NB4 (cell line): Measurements from ENCODE around the gene CHCHD10.

Experiments used
- DNase-seq: peaks from one replicate; pipeline ENCODE4 v3.0.0; 2010; ENCODE audit warnings: low read depth
- H3K4me3 ChIP-seq: one replicate; pipeline ENCODE4 v1.5.1; 2011; ENCODE audit warnings: mild to moderate bottlenecking, low read depth, low read length, moderate library complexity
- MYC ChIP-seq: IDR thresholded peaks from 2 replicates; pipeline ENCODE4 v1.6.1; 2011; ENCODE audit warnings: low read depth, low read length
- POLR2A ChIP-seq: IDR thresholded peaks from 2 replicates; pipeline ENCODE4 v1.6.1; 2011; ENCODE audit warnings: mild to moderate bottlenecking; ENCODE audit not compliant: insufficient read length; ENCODE audit errors: extremely low read depth
- TF ChIP-seq, protein P1 (sequence below): IDR thresholded peaks from 2 replicates; pipeline ENCODE4 v1.6.1; 2011; ENCODE audit warnings: low read depth, low read length
- TF ChIP-seq, protein P2 (sequence below): IDR thresholded peaks from one replicate; pipeline ENCODE4 v1.5.1; 2012; ENCODE audit warnings: low read depth, low read length

The CHCHD10 gene

DNA sequence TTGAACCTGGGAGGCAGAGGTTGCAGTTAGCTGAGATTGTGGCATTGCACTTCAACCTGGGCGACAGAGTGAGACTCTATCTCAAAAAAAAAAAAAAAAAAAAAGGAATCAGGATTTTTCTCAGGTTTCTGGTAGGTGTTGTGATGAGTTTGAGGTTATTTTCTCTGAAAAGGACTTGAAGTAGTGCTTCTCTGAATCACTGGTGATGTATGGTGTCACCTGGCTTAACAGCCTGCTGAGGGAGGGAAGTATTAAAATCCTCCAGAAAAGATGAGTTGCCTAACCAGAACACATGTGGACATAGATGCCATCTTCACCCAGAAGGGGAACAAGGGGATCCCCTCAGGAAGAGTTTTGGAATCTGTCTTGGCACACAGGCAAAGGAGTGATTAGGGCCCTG is 39.1 kb upstream of the CHCHD10 start:
- no peak overlapping the region for H3K4me3 ChIP-seq
- TF ChIP-seq MYC (no peak), POLR2A (no peak)
- TF ChIP-seq, protein P1, sequence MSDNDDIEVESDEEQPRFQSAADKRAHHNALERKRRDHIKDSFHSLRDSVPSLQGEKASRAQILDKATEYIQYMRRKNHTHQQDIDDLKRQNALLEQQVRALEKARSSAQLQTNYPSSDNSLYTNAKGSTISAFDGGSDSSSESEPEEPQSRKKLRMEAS = no peak
- TF ChIP-seq, protein P2, sequence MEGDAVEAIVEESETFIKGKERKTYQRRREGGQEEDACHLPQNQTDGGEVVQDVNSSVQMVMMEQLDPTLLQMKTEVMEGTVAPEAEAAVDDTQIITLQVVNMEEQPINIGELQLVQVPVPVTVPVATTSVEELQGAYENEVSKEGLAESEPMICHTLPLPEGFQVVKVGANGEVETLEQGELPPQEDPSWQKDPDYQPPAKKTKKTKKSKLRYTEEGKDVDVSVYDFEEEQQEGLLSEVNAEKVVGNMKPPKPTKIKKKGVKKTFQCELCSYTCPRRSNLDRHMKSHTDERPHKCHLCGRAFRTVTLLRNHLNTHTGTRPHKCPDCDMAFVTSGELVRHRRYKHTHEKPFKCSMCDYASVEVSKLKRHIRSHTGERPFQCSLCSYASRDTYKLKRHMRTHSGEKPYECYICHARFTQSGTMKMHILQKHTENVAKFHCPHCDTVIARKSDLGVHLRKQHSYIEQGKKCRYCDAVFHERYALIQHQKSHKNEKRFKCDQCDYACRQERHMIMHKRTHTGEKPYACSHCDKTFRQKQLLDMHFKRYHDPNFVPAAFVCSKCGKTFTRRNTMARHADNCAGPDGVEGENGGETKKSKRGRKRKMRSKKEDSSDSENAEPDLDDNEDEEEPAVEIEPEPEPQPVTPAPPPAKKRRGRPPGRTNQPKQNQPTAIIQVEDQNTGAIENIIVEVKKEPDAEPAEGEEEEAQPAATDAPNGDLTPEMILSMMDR = no peak
- no peak for DNase-seq

DNA sequence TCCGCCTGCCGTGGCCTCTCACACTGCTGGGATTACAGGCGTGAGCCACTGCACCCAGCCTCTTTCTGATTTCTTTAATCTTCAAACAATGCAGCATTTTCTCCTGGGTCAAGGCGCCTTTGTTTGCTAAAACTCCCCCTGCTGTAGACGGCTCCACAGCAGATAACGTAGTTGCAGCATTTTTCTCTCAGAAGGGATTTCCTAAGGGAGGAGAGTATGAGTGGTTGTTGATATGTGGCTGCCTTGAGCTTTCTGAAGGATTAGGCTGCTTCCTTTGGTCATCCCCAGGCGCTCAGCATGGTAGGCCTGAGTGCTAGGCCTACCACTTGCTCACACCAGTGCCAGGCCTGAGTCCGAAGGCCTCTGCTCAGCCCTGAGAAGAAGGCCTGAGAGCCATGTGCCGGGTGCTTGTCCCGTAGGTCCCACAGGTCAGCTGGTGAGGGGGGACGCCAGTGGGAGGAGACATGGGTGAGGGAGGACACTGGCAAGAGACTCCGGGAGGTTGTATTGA is 37.1 kb upstream of the CHCHD10 start:
- no peak overlapping the region for H3K4me3 ChIP-seq
- TF ChIP-seq, protein P1 = no peak
- TF ChIP-seq POLR2A = no peak
- no peak for TF ChIP-seq MYC
- TF ChIP-seq, protein P2 = no peak
- DNase-seq = no peak

DNA sequence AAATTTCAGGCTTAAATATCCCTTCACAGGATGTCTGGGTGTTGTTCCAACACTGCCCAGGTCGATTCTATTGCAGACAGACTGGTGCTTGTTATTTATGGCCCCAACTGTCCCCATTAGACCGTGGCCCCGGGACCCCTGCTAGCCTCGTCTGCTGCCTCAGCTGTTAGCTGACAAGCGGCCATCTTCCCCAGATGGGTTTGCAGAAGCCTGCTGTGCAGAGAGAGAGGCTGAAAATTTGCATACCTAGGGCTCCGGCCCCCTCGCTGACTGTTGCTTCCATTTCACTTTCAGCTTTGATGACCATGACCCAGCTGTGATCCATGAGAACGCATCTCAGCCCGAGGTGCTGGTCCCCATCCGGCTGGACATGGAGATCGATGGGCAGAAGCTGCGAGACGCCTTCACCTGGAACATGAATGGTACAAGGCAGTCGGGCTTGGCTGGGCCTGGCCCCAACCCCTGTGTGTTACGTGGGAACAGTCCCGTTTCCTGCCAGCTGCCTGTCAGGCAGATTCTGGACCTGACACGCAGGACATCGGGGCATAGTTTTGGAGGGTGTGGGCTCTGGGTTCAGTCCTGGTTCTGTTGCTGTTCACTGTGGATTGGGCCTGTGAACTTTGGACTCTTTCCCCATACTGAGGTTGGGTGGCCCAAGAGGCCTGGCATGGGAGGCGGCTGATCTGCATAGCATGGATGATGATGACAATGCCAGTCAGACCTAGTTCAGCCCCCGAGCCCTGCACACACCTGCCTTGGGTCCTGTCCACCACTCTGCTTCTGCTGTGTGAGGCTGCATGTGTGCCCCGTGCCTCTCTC is 35.4 kb upstream of the CHCHD10 start:
- no peak overlapping the region for H3K4me3 ChIP-seq
- DNase-seq = no peak
- TF ChIP-seq POLR2A (no peak), MYC (no peak)
- TF ChIP-seq, protein P1 = no peak
- TF ChIP-seq, protein P2 = no peak

DNA sequence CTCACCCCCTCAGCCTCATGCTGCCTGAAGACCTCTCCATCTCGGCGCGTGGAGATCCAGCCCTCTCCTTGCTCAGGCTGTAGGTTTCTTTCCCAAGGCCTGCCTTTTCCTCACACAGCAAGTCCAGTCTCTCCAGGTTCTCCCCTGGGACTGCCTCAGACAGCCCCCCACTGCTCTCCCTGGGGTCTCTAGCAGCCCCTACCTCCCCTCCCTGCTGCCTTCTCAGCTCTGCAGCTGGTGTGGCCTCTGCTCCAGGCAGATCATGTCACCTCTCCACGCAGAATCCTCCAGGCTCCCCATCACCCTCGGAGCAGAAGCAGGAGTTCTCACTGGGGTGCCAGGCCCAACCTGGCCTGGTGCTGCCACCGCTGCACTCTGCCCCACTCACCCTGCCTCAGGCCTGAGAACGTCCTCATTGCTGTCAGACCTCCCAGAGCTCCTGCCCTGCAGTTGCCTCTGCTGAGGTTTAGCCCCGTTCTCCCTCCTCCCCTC is 34.2 kb upstream of the CHCHD10 start:
- TF ChIP-seq, protein P1 = no peak
- TF ChIP-seq POLR2A (no peak), MYC (no peak)
- TF ChIP-seq, protein P2 = no peak
- H3K4me3 ChIP-seq = no peak overlapping the region
- no peak for DNase-seq

DNA sequence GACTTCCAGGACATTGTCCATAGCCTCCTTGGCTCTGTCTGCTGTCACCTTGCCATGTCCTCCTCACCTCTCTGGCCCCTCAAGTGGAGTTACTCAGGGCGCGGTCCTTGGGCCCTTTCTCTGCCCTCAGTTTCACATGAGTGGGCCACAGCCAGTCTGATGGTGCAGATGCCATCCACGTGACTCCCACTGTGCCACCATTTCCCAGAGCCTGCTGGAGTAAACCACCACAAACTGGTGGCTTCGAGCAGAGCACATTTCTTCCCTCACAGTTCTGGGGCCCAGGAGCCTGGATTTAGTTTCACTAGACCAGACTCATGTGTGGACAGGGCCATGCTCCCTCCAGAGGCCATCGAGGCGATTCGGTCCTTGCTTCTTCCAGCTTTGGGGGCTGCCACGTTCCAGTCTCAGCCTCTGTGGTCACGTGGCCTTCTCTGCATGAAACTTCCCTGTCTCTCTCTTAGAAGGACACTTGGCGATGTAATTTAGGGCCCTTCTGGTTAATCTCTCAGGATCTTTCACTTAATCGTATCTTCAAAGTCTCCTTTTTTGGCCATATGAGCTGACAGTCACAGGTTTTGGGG is 33.6 kb upstream of the CHCHD10 start:
- H3K4me3 ChIP-seq = no peak overlapping the region
- TF ChIP-seq, protein P1 = no peak
- TF ChIP-seq, protein P2 = no peak
- TF ChIP-seq POLR2A (no peak), MYC (no peak)

More for the DNA sequence above, 33.6 kb upstream of the CHCHD10 start:
- DNase-seq = no peak
